Fibroblast of lung (primary cell): ENCODE results near the gene RASA2. TPM values are rescaled to one million over a fixed set of nuclear protein-coding genes. Genes with fewer than 3 reads are reported as not detected.

Experiments used
- DNase-seq, 2 donors: peaks; one replicate each; pipeline versions ENCODE4 v3.0.0 to v3.0.0-alpha.2; 2010; ENCODE audit warnings: low read depth in 2 of 2
- H2AFZ ChIP-seq: 2 replicates; pipeline ENCODE4 v1.5.1; 2012; ENCODE audit warnings: low read length, control low read depth, inconsistent platforms
- H3K27ac ChIP-seq: 2 replicates; pipeline ENCODE4 v1.5.1; 2011; ENCODE audit warnings: low read length, control low read depth; ENCODE audit not compliant: insufficient read depth
- H3K27me3 ChIP-seq: 2 replicates; pipeline ENCODE4 v1.5.1; 2011; ENCODE audit warnings: mild to moderate bottlenecking, low read length; ENCODE audit not compliant: control insufficient read depth, insufficient read depth
- H3K36me3 ChIP-seq: 2 replicates; pipeline ENCODE4 v1.5.1; 2011; ENCODE audit warnings: low read length; ENCODE audit not compliant: control insufficient read depth, insufficient read depth
- H3K4me1 ChIP-seq: 2 replicates; pipeline ENCODE4 v1.5.1; 2011; ENCODE audit warnings: low read length; ENCODE audit not compliant: control insufficient read depth, insufficient read depth; ENCODE audit errors: extremely low read depth
- H3K4me2 ChIP-seq: 2 replicates; pipeline ENCODE4 v1.5.1; 2011; ENCODE audit warnings: low read length, control low read depth; ENCODE audit not compliant: insufficient read depth; ENCODE audit errors: extremely low read depth
- H3K4me3 ChIP-seq, 4 experiments: fragments of 200-600 bp in 1 of 4; sonication (generic) in 1 of 4; replicated peaks in 1 of 4; 2 replicates each; pipeline ENCODE4 v1.5.1; 2011 to 2016; ENCODE audit warnings: low read length in 4 of 4, low read depth in 3 of 4, mild to moderate bottlenecking in 3 of 4, control low read depth in 2 of 4, inconsistent platforms in 1 of 4, mixed read lengths in 1 of 4; ENCODE audit not compliant: insufficient read depth in 1 of 4; ENCODE audit errors: control extremely low read depth in 1 of 4
- H3K79me2 ChIP-seq: 2 replicates; pipeline ENCODE4 v1.5.1; 2012; ENCODE audit warnings: mild to moderate bottlenecking, low read length, inconsistent platforms; ENCODE audit not compliant: control insufficient read depth, insufficient read depth
- H3K9ac ChIP-seq: 2 replicates; pipeline ENCODE4 v1.5.1; 2011; ENCODE audit warnings: mild to moderate bottlenecking, low read length, control low read depth; ENCODE audit not compliant: insufficient read depth
- H3K9me3 ChIP-seq: 2 replicates; pipeline ENCODE4 v1.5.1; 2012; ENCODE audit warnings: low read depth, low read length; ENCODE audit not compliant: control insufficient read depth, insufficient read depth
- H4K20me1 ChIP-seq: 2 replicates; pipeline ENCODE4 v1.5.1; 2011; ENCODE audit warnings: low read length; ENCODE audit not compliant: control insufficient read depth, insufficient read depth; ENCODE audit errors: extremely low read depth
- EZH2 ChIP-seq: IDR thresholded peaks from 2 replicates; pipeline ENCODE4 v1.5.1; 2012; ENCODE audit warnings: low read length, control low read depth, mild to moderate bottlenecking; ENCODE audit errors: missing control alignments
- polyA plus RNA-seq, 2 donors: library from polyadenylated mRNA; depleted of rRNA in 1 of 2; stranded (reverse) in 1 of 2; unstranded in 1 of 2; fragments of >200 nt; gene quantifications; 2 replicates each; pipeline ENCODE4 v1.2.1, GENCODE V29; 2011 to 2012; ENCODE audit warnings: missing spikeins in 1 of 2
- total RNA-seq: library from RNA; depleted of rRNA; stranded (reverse); fragments of >200 nt; gene quantifications from 2 replicates; pipeline ENCODE4 v1.2.1, GENCODE V29; 2014
- TF ChIP-seq, protein P1 (sequence below), 2 donors: IDR thresholded peaks in 1 of 2; conservative IDR thresholded peaks in 1 of 2; 1 replicate in 1 of 2; 2 replicates in 1 of 2; pipeline ENCODE4 v1.5.1; 2011 to 2012; ENCODE audit warnings: low read length in 2 of 2, control low read depth in 1 of 2, inconsistent platforms in 1 of 2, low read depth in 1 of 2, mild to moderate bottlenecking in 1 of 2

The RASA2 gene
- total and polyA plus RNA-seq, 2 donors (not counting 1 experiment from before 2014, with no cell fraction given) = 10.0 to 11.4 TPM

DNA sequence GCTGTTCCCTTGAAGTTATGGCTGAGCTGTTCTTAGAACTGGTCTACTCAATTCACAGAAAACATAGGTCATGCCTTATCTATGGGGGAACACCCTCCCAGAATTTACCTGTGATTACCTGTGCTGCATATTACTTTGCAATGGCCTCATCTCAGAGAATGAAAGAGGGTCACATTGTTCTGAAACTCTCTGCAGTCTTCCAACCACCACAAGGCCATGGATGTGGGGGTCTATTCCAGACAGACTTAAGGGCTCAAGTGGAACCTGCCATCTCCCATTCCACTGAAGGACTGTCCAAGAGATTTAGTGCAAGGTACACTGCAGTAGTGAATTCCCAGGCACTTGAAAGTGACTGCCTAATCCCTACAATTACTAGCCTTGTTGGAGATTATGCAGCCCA lies 40.1 kb upstream of the RASA2 start:
- DNase-seq = no peak
- Histone ChIP-seq H3K4me3 (no peak overlapping the region), H3K4me1 (peaks cover 16% of the 10 kb centered on the region), H3K4me2 (no peak overlapping the region), H3K9ac (no peak overlapping the region), H4K20me1 (no peaks in the 10 kb centered on the region), H2AFZ (no peak overlapping the region), H3K36me3 (peaks cover 11% of the 10 kb centered on the region), H3K79me2 (peaks cover 41% of the 10 kb centered on the region), H3K27me3 (no peaks in the 10 kb centered on the region), H3K9me3 (no peaks in the 10 kb centered on the region), H3K27ac (no peak overlapping the region)
- TF ChIP-seq EZH2 = no peak
- TF ChIP-seq, protein P1, sequence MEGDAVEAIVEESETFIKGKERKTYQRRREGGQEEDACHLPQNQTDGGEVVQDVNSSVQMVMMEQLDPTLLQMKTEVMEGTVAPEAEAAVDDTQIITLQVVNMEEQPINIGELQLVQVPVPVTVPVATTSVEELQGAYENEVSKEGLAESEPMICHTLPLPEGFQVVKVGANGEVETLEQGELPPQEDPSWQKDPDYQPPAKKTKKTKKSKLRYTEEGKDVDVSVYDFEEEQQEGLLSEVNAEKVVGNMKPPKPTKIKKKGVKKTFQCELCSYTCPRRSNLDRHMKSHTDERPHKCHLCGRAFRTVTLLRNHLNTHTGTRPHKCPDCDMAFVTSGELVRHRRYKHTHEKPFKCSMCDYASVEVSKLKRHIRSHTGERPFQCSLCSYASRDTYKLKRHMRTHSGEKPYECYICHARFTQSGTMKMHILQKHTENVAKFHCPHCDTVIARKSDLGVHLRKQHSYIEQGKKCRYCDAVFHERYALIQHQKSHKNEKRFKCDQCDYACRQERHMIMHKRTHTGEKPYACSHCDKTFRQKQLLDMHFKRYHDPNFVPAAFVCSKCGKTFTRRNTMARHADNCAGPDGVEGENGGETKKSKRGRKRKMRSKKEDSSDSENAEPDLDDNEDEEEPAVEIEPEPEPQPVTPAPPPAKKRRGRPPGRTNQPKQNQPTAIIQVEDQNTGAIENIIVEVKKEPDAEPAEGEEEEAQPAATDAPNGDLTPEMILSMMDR (conservative IDR thresholded peaks at IDR 0.05 in 1 of 2, IDR thresholded peaks at IDR 0.05 in 1 of 2; ENCODE audit: low read depth in 1 of 2, low read length in 2 of 2) = no peak

DNA sequence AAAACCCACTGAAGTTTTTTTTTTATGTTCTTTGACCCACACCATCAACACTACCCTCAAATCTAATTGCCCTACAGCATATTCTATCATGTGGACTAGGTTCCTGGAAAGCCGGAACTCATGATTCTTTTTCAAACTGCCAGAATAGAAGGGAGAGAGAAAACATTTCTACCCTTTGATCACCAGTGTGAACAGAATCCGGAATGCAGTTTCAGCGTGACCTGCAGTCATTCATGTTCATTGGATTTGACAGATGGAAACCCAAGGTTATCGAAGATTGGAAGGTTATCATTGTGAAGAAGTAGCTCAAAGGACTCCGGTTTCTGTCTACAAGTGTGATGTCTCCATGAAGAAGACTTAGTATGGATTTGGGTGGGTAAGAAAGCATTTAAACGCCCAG lies 39.4 kb upstream of the RASA2 start:
- Histone ChIP-seq H3K9ac (no peak overlapping the region), H2AFZ (no peak overlapping the region), H3K4me1 (peaks cover 13% of the 10 kb centered on the region), H3K27me3 (no peaks in the 10 kb centered on the region), H3K27ac (no peak overlapping the region), H3K79me2 (peaks cover 41% of the 10 kb centered on the region), H3K36me3 (peaks cover 11% of the 10 kb centered on the region), H3K4me3 (no peak overlapping the region), H3K9me3 (no peaks in the 10 kb centered on the region), H3K4me2 (no peak overlapping the region), H4K20me1 (no peaks in the 10 kb centered on the region)
- no peak for DNase-seq
- TF ChIP-seq EZH2 = no peak
- TF ChIP-seq, protein P1 (conservative IDR thresholded peaks at IDR 0.05 in 1 of 2, IDR thresholded peaks at IDR 0.05 in 1 of 2; ENCODE audit: low read depth in 1 of 2, low read length in 2 of 2) = no peak

GRCh38 chr3:141448606-141449220 lies 38.1 kb upstream of the RASA2 start:
- no peaks in the 10 kb centered on the region for H3K27me3 ChIP-seq
- peaks cover 30% of the 10 kb centered on the region for H3K79me2 ChIP-seq
- H2AFZ ChIP-seq = no peak overlapping the region
- peak; percentile 47 to 71 for DNase-seq
- no peaks in the 10 kb centered on the region for H4K20me1 ChIP-seq
- H3K4me1 ChIP-seq = peaks cover 4% of the 10 kb centered on the region
- H3K27ac ChIP-seq = peak overlapping the region; percentile 37
- no peak overlapping the region for H3K9ac ChIP-seq
- no peaks in the 10 kb centered on the region for H3K9me3 ChIP-seq
- TF ChIP-seq, protein P1 (conservative IDR thresholded peaks at IDR 0.05 in 1 of 2, IDR thresholded peaks at IDR 0.05 in 1 of 2; ENCODE audit: low read depth in 1 of 2, low read length in 2 of 2) = no peak
- no peak for TF ChIP-seq EZH2
- H3K4me3 ChIP-seq = no peak overlapping the region
- peaks cover 7% of the 10 kb centered on the region for H3K36me3 ChIP-seq
- peak overlapping the region; percentile 64 for H3K4me2 ChIP-seq
